HCT116 (cell line): ENCODE measurements around the gene HMGCS2.

Experiments
- CTCF ChIP-seq, 3 experiments: fragments of 200-600 bp in 1 of 3; sonication (generic) in 1 of 3; IDR thresholded peaks in 2 of 3; conservative IDR thresholded peaks in 1 of 3; 2 replicates each; pipeline ENCODE4 v1.5.1; 2012 to 2017; ENCODE audit warnings: low read depth in 2 of 3, low read length in 2 of 3, antibody characterized with exemption in 1 of 3, borderline replicate concordance in 1 of 3, control low read depth in 1 of 3, mild to moderate bottlenecking in 1 of 3, mixed read lengths in 1 of 3, mixed run types in 1 of 3, moderate library complexity in 1 of 3; ENCODE audit not compliant: insufficient read depth in 1 of 3
- EGR1 ChIP-seq: IDR thresholded peaks from 2 replicates; pipeline ENCODE4 v1.6.1; 2012; ENCODE audit warnings: low read depth
- EZH2 ChIP-seq: fragments of 200-600 bp; sonication (generic); IDR thresholded peaks from 2 replicates; pipeline ENCODE4 v1.6.1; 2017; ENCODE audit warnings: antibody characterized with exemption, mixed run types
- EZH2phosphoT487 ChIP-seq: fragments of 200-600 bp; IDR thresholded peaks from 2 replicates; pipeline ENCODE4 v1.6.1; 2018; ENCODE audit warnings: antibody characterized with exemption, borderline replicate concordance
- SIN3A ChIP-seq: IDR thresholded peaks from 2 replicates; pipeline ENCODE4 v1.6.1; 2012; ENCODE audit warnings: low read depth
- SRF ChIP-seq: IDR thresholded peaks from 2 replicates; pipeline ENCODE4 v1.6.1; 2012; ENCODE audit warnings: low read depth
- ZNF274 ChIP-seq: fragments of 200-500 bp; sonication (Bioruptor generic); IDR thresholded peaks from 2 replicates; pipeline ENCODE4 v1.6.1; 2014; ENCODE audit warnings: mild to moderate bottlenecking, low read depth, low read length, inconsistent platforms

GRCh38 chr1:119711804-119712341, 56.8 kb downstream of the HMGCS2 start, which contains the start of gene PHGDH:
- TF ChIP-seq EGR1: no peak
- no peak for TF ChIP-seq CTCF (IDR thresholded peaks at IDR 0.05 in 2 of 3, conservative IDR thresholded peaks at IDR 0.05 in 1 of 3; ENCODE audit: borderline replicate concordance in 1 of 3, insufficient read depth in 1 of 3, low read depth in 2 of 3, low read length in 2 of 3)
- TF ChIP-seq EZH2: no peak
- 0 out of 2 replicates have a peak, but pooled peaks have one; percentile 33 for TF ChIP-seq SIN3A
- TF ChIP-seq ZNF274: no peak
- TF ChIP-seq SRF: no peak
- TF ChIP-seq EZH2phosphoT487: no peak
